Activated naive CD4-positive, alpha-beta T cell treated with anti-CD3 and anti-CD28 coated beads for 36 hours (primary cell): Measurements from ENCODE around the gene ARHGEF16. TPM values are rescaled to one million over a fixed set of nuclear protein-coding genes. Genes with fewer than 3 reads are reported as not detected.

Source experiments
- CTCF ChIA-PET: fragments of 350-600 bp; sonication (Branson Sonifier 250); formaldehyde crosslinking; loops from one replicate; lab custom pipeline; 2021; ENCODE audit warnings: antibody characterized with exemption; lab: Charles Lee
- DNase-seq: peaks from one replicate; pipeline ENCODE4 v3.0.0-alpha.2; 2020
- H3K27ac Mint-ChIP-seq: one replicate; pipeline ENCODE4 v1.8.0; 2021; ENCODE audit warnings: mild to moderate bottlenecking, mixed read lengths
- H3K27me3 Mint-ChIP-seq: one replicate; pipeline ENCODE4 v1.8.0; 2021; ENCODE audit warnings: low read depth, mixed read lengths
- H3K36me3 Mint-ChIP-seq: one replicate; pipeline ENCODE4 v1.8.0; 2021; ENCODE audit warnings: low read depth, mixed read lengths
- H3K4me1 Mint-ChIP-seq: one replicate; pipeline ENCODE4 v1.8.0; 2021; ENCODE audit warnings: low read depth, mixed read lengths
- H3K4me3 Mint-ChIP-seq: one replicate; pipeline ENCODE4 v1.8.0; 2021; ENCODE audit warnings: mild to moderate bottlenecking, moderate library complexity, mixed read lengths
- H3K9me3 Mint-ChIP-seq: one replicate; pipeline ENCODE4 v1.8.0; 2021; ENCODE audit warnings: mixed read lengths
- intact Hi-C: fragments of 100-400 bp; cut with micrococcal nuclease; formaldehyde crosslinking; loops from one replicate; pipeline ENCODE4 v1.15.1; 2023
- total RNA-seq, 2 experiments: library from RNA; stranded (reverse); gene quantifications; one replicate each; pipeline ENCODE4 v1.2.3, GENCODE V29; 2021

Gene ARHGEF16
- total RNA-seq, 2 experiments from 2014 or later = 0.17 TPM

DNA sequence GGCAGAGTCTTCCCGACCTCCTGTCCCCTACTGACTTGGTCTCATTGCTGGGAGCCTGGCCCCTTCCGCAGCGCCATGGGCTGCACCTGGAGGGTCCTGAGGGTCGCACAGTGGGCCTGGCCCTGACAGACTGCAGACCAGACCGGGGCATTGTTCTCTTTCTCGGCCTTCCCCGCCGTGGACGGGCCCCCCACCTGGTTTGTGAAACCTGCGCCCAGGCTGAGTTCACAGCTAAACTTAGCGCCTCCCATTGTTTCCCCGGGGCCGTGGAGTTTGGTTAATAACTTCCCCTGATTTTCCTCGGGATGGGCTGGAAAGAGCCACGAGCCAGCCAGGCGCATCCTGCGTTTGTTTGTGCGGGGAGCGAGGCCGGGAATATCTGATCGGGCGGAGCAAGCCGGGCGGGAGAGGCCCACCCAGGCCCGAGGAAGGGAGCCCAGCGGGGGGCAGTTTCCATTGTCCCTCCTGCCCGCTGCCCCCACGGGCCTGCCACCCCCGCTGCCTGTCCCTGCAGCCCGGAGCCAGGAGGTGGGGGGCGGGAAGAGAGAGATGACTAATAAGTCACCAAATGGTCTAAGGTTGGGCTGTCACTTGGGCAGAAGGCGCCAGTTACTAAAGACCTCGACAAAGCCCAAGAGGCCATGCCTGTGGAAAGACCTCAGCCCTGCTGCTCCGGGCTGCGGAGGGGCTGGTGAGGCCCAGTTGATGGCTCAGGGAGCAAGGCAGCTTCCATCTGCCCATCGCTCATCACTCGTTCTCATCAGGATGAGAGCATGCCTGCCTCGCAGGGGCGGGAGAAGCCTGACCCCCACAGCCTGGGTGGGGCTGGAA lies 39.0 kb upstream of the ARHGEF16 start:
- H3K4me1 Mint-ChIP-seq = no peaks in the 10 kb centered on the region
- H3K27me3 Mint-ChIP-seq = no peaks in the 10 kb centered on the region
- H3K9me3 Mint-ChIP-seq = peaks cover 2% of the 10 kb centered on the region
- no peak for DNase-seq
- CTCF ChIA-PET = interaction anchor here (2.0 kb wide), 1 partner anchor 38 kb away, joined by 5 read pairs; no protein-coding TSS in a partner anchor
- H3K36me3 Mint-ChIP-seq = no peaks in the 10 kb centered on the region
- H3K4me3 Mint-ChIP-seq = no peak overlapping the region
- intact Hi-C loops = no loop called here
- H3K27ac Mint-ChIP-seq = no peak overlapping the region

DNA sequence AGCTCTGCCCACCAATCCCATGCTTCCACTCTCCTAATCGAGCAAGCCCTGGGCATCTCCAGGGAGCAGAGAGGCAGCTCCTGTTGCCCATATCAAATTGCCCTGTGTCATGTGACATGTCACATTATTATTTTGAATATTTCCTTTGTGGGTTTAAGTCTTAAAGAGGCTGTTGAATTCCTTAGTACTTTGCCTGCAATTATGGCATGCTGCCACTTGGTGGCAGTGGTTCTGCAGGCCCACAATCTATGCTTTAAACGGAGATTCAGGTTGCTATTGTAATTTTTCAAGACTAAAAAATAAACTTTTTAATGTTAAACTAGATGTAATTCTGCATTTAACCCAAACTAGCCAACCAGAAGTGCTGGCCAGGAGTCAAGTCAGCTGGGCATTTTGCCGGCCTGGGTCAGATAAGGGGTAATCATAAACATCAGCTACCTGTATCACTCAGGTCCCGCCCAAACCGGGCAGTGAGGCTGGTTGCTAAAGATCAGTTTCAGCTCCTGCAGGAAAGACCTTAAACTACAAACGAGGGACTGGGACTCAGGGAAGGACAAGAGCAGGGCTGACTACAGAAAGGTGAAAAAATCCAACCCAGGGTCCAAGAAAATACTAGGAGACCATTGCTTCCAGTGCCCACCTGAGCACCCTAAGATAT lies 37.3 kb upstream of the ARHGEF16 start:
- H3K36me3 Mint-ChIP-seq = no peaks in the 10 kb centered on the region
- no peaks in the 10 kb centered on the region for H3K27me3 Mint-ChIP-seq
- intact Hi-C loops = no loop called here
- H3K4me1 Mint-ChIP-seq = no peaks in the 10 kb centered on the region
- no peak for DNase-seq
- CTCF ChIA-PET = interaction anchor here (2.0 kb wide), 1 partner anchor 36 kb away, joined by 5 read pairs; no protein-coding TSS in a partner anchor
- H3K27ac Mint-ChIP-seq = no peak overlapping the region
- no peak overlapping the region for H3K4me3 Mint-ChIP-seq
- peaks cover 2% of the 10 kb centered on the region for H3K9me3 Mint-ChIP-seq

DNA sequence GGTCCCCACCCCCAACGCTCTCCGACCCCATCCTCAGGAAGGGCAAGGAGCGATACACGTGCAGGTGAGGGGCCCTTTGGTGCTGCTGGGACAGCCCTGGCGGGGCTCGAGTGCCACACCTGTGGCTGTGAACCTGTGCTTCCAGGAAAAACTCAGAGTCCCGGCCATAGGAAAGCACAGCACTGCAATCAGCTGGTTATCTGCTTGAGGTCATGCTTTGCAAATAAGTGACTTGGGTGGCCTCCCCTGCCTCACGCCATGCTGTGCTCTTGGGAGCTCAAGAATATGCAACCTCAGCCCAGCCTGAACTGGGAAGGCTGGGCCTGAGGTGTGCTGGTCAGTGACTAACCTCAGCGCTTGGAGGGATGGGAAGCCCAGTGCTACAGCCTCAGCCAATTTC lies 36.5 kb upstream of the ARHGEF16 start:
- H3K27ac Mint-ChIP-seq = no peak overlapping the region
- H3K27me3 Mint-ChIP-seq = no peaks in the 10 kb centered on the region
- intact Hi-C loops = no loop called here
- DNase-seq = no peak
- no peaks in the 10 kb centered on the region for H3K36me3 Mint-ChIP-seq
- CTCF ChIA-PET = no interaction called here
- no peak overlapping the region for H3K4me3 Mint-ChIP-seq
- peaks cover 2% of the 10 kb centered on the region for H3K9me3 Mint-ChIP-seq
- H3K4me1 Mint-ChIP-seq = no peaks in the 10 kb centered on the region

DNA sequence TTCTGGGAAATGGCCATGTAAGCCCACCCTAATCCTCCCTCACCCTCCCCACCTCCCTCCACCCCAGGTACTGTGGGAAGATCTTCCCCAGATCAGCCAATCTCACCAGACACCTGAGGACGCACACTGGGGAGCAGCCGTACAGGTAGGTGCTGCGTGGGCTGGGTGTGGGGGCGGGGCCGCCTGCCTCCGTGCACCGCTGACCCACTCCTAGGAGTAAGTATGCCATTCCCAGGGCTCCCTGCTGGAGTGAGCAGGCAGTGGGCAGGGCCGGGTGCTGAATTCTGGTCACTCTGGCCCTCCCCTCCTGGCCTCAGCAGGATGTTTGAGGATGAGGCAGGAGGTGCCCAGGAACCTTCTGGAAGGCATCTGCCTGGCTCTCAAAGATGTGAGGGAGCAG lies 35.9 kb upstream of the ARHGEF16 start:
- CTCF ChIA-PET = no interaction called here
- intact Hi-C loops = no loop called here

DNA sequence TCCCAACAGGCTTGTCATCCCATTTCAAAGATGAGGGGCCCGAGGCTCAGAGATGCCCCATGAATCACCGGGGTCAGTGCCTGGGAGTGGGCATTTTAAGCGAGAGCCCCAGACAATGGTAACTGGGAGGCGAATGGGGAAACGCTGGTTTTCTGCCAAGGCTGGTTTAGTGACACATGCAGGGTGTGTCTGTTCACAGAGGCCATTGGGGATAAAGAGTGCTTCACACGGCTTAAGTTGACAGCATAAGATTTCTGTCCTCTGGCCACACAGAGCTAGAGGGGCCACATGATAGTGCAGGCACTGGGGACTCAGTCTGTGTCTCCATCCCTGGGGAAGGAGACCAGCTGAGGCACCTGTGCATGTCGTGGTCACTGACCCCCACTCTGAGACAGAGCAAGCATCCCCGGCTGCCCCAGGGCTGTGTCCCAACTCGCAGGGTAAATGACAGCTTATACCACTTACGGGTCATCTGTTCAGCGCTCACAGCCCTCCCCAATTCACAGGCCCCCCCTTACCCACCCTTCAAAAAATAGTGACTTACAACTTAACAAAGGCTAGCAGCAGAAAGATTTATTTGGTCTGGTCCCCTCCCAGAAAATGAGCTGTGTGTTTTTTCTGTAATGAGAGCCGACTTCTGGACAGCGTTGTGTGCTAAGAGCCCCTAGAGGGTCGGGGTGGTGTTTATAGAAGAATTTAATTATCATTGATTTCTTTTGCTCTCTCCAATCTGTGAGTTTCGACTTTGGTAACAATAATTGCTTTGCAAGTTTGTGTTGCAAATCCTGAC lies 34.9 kb upstream of the ARHGEF16 start:
- intact Hi-C loops = loop anchor here (5.0 kb wide), 1 partner anchor 597 kb away; no protein-coding TSS in a partner anchor
- no peaks in the 10 kb centered on the region for H3K27me3 Mint-ChIP-seq
- H3K36me3 Mint-ChIP-seq = no peaks in the 10 kb centered on the region
- DNase-seq = no peak
- peaks cover 2% of the 10 kb centered on the region for H3K9me3 Mint-ChIP-seq
- H3K4me1 Mint-ChIP-seq = no peaks in the 10 kb centered on the region
- CTCF ChIA-PET = interaction anchor here (0.6 kb wide), 1 partner anchor 398 kb away, joined by 3 read pairs; no protein-coding TSS in a partner anchor
- H3K27ac Mint-ChIP-seq = no peak overlapping the region
- no peak overlapping the region for H3K4me3 Mint-ChIP-seq

More for the DNA sequence above, 35.9 kb upstream of the ARHGEF16 start:
- Mint-ChIP-seq H3K4me3 (no peak overlapping the region), H3K27me3 (no peaks in the 10 kb centered on the region), H3K27ac (no peak overlapping the region), H3K9me3 (peaks cover 2% of the 10 kb centered on the region), H3K36me3 (no peaks in the 10 kb centered on the region), H3K4me1 (no peaks in the 10 kb centered on the region)
- no peak for DNase-seq

DNA sequence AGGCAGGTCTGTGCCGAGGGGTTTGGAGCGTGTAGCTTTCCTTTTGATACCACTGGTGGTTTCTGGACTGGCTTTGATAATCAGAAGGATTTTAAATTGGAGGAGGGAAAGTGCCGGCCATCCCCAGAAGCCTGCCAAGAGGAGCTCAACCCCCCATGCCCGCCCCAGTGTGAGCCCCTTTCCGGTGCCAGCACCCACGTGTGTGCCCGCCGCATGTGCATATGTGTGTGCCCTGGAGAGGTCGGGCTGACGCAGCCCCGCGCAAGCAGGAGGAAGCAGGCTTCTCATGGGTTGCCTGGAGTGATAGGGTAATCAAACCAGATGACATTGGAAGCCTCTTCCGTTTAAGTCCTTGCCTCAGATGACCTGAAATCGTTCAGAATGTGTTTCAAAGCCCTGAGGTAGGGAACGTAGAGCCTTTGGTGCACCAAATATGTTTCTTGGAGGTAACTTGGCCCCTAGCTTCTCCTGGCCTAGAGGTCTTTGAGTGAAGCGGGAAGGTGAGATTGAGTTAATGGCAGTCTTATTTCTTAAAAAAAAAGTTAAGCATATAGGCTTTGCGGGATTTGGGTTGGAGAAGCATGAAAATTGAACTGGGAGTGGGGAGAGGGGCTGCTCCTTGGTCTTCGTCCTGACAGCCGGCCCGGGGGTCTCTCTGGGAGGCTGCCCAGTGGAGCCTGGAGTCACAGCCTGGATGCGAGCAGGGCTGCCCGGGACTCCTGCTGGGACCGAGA lies 34.1 kb upstream of the ARHGEF16 start:
- intact Hi-C loops = loop anchor here (5.0 kb wide), 1 partner anchor 598 kb away; no protein-coding TSS in a partner anchor
- Mint-ChIP-seq H3K36me3 (no peaks in the 10 kb centered on the region), H3K9me3 (peaks cover 2% of the 10 kb centered on the region), H3K27me3 (no peaks in the 10 kb centered on the region), H3K4me1 (no peaks in the 10 kb centered on the region), H3K4me3 (no peak overlapping the region), H3K27ac (no peak overlapping the region)
- CTCF ChIA-PET = interaction anchor here (0.6 kb wide), 1 partner anchor 399 kb away, joined by 3 read pairs; no protein-coding TSS in a partner anchor
- no peak for DNase-seq

DNA sequence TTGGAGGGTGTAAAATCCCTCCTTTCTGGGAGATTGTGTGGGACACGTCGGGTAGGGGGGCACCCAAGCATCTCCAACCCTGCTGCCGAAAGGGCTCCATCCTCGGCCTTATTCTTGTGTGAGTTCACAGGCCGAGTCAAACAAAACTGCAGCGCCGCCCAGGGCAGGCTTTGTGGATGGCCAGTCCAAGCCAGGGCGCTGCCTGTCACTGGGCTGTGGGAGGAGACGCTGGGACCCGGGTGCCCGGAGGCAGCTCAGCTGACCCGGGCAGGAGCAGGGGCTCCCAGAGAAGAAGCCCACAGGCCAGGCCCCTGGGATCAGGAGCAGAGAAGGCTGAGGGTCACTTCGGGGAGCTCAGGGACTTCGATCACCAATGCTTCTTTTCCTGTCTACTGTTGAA lies 31.8 kb upstream of the ARHGEF16 start:
- no peaks in the 10 kb centered on the region for H3K36me3 Mint-ChIP-seq
- intact Hi-C loops = loop anchor here (5.0 kb wide), 1 partner anchor 600 kb away; no protein-coding TSS in a partner anchor
- H3K4me1 Mint-ChIP-seq = no peaks in the 10 kb centered on the region
- CTCF ChIA-PET = no interaction called here
- no peak overlapping the region for H3K27ac Mint-ChIP-seq
- no peaks in the 10 kb centered on the region for H3K9me3 Mint-ChIP-seq
- DNase-seq = no peak
- no peak overlapping the region for H3K4me3 Mint-ChIP-seq
- no peaks in the 10 kb centered on the region for H3K27me3 Mint-ChIP-seq

DNA sequence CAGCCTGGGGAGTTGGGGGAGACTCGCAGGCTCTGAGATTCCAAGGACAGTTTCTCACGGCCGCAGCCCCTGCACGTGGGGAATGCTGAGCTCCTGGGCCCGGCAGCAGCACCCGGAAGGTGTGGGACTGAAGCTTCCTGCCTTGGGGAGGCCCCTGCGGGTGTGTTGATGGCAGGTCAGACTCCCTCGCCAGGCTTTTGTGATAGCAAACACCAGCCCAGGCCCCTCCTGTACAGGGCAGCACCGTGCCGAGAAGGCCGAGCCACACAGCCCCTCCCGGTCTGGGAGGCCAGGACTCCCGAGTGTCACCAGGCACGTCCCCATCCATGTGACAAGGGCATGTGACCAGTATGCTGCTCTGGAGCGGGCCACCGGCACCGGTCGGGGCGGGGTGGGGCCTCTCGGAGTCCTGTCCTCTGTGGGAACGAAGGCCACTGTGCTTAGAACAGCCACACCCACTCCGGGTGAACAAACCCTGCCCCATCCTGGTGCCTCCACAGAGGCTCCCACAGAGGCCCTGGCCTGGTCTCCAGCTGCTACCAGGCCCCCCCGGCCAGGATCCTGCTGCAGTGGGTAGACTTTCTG lies 31.1 kb upstream of the ARHGEF16 start:
- intact Hi-C loops = loop anchor here (5.0 kb wide), 1 partner anchor 601 kb away; no protein-coding TSS in a partner anchor
- no peaks in the 10 kb centered on the region for H3K36me3 Mint-ChIP-seq
- no peaks in the 10 kb centered on the region for H3K9me3 Mint-ChIP-seq
- no peaks in the 10 kb centered on the region for H3K4me1 Mint-ChIP-seq
- H3K27me3 Mint-ChIP-seq = no peaks in the 10 kb centered on the region
- DNase-seq = no peak
- H3K27ac Mint-ChIP-seq = no peak overlapping the region
- CTCF ChIA-PET = no interaction called here
- H3K4me3 Mint-ChIP-seq = no peak overlapping the region

DNA sequence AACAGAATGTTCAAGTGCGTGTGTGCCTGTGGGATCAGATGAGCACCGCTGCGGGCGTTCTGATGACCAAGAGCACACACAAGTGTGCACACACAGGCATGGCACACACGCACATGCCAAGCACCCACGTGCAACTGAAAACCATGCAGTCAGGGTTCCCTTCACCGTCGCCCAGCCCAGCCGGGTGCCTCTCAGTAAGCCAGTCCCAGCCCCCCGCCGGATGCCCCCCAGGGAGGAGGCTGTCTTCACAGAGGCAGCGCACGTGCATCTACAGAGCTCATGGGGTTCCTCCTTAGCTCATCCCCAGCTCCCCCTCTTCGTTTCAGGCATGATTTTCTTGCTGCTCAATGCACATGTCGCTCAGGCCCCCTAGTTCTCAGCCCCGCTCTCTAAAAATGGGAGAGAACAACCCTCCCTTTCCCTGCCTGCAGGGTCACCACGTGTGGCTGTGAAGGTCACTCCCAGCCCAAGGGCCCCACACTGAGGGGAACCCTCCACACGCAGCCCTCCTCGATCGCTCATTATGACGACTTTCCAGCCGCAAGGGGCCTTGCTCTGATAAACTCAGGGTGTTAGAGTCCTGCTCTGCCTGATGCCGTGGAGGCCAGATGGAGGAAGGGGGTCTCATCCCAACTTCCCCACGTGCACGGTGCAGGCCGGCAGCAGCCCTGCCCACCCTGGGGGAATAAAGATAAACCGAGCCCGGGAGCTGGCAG lies 30.4 kb upstream of the ARHGEF16 start:
- H3K9me3 Mint-ChIP-seq = no peaks in the 10 kb centered on the region
- H3K27ac Mint-ChIP-seq = no peak overlapping the region
- no peaks in the 10 kb centered on the region for H3K36me3 Mint-ChIP-seq
- CTCF ChIA-PET = interaction anchor here (0.6 to 1.5 kb wide), 2 partner anchors 47 to 384 kb away, joined by 3 read pairs; no protein-coding TSS in a partner anchor
- no peaks in the 10 kb centered on the region for H3K27me3 Mint-ChIP-seq
- H3K4me3 Mint-ChIP-seq = no peak overlapping the region
- H3K4me1 Mint-ChIP-seq = no peaks in the 10 kb centered on the region
- intact Hi-C loops = loop anchor here (1.0 to 5.0 kb wide), 2 partner anchors 412 to 602 kb away; no protein-coding TSS in a partner anchor
- no peak for DNase-seq

DNA sequence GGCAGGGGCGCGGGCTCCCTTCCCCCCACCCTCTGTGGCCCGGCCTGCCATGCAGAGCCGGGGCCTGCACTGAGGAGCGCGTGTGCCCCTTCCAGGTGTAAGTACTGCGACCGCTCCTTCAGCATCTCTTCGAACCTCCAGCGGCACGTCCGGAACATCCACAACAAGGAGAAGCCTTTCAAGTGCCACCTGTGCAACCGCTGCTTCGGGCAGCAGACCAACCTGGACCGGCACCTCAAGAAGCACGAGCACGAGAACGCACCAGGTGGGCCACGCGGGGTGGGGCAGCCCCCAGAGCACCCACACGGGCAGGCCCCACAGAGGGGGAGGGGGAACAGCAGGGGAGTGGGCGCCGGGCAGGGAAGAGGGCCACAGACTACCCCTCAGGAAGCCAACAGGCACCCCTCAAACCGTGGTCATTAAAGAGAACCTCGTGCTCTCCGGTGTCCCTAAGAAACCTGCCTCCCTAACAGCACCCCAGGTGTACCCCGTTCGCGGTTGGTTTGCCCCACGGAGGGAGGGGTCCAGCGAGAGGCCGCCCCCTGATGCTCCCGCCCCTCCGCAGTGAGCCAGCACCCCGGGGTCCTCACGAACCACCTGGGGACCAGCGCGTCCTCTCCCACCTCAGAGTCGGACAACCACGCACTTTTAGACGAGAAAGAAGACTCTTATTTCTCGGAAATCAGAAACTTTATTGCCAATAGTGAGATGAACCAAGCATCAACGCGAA lies 28.8 kb upstream of the ARHGEF16 start:
- Mint-ChIP-seq H3K27me3 (no peaks in the 10 kb centered on the region), H3K27ac (no peak overlapping the region), H3K4me1 (no peaks in the 10 kb centered on the region), H3K36me3 (no peaks in the 10 kb centered on the region), H3K4me3 (no peak overlapping the region), H3K9me3 (no peaks in the 10 kb centered on the region)
- DNase-seq = no peak
- intact Hi-C loops = no loop called here
- CTCF ChIA-PET = interaction anchor here (0.6 to 1.5 kb wide), 5 partner anchors 48 to 1245 kb away, joined by 3 to 4 read pairs (median 3); no protein-coding TSS in a partner anchor
